ENCODE results near the gene CD274. TPM values are rescaled to one million over a fixed set of nuclear protein-coding genes. Genes with fewer than 3 reads are reported as not detected.

The CD274 gene
- total and polyA plus RNA-seq, 2 of the 8 experiments (the other 6 are each of a cell fraction or from before 2014, with no cell fraction given), result 0.08 to 0.15 TPM

DNA sequence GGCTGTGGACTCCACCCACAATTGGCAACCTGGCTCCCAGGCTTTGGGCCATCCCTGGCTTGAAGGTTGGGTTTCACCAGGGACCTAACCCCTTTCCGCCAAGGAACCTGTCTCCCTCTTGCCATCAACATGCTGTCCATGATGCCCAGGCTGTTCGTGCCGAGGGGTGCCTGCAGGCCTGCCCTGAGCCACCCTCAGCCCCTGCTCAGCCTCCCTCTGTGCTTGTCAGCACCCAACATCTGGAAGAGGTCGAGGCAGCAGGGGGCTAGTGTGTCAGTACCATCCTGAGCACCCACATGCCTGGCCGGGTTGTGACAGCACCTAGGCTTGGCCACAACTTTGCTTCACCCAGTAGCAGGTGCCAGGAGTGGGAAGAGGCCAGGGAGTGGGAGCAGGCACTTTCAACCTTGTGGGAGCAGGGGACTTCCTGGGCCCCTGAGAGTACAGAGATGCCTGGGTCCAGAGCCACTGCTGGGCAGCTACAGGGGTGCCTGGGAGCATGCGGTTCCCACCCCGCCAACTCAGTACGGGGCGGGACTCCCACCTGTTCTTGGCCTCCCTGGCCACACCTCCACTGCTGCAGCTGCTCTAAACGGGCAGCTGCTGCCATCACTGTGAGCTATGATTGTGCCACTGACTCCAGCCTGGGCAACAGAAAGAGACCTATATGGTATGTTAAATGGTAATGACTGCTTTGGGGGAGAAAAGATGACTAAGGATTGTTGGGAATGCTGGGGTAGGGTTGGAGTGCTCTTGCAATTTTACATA is 66.3 kb downstream of the CD274 start (continued):
- TF ChIP-seq, protein P1, sequence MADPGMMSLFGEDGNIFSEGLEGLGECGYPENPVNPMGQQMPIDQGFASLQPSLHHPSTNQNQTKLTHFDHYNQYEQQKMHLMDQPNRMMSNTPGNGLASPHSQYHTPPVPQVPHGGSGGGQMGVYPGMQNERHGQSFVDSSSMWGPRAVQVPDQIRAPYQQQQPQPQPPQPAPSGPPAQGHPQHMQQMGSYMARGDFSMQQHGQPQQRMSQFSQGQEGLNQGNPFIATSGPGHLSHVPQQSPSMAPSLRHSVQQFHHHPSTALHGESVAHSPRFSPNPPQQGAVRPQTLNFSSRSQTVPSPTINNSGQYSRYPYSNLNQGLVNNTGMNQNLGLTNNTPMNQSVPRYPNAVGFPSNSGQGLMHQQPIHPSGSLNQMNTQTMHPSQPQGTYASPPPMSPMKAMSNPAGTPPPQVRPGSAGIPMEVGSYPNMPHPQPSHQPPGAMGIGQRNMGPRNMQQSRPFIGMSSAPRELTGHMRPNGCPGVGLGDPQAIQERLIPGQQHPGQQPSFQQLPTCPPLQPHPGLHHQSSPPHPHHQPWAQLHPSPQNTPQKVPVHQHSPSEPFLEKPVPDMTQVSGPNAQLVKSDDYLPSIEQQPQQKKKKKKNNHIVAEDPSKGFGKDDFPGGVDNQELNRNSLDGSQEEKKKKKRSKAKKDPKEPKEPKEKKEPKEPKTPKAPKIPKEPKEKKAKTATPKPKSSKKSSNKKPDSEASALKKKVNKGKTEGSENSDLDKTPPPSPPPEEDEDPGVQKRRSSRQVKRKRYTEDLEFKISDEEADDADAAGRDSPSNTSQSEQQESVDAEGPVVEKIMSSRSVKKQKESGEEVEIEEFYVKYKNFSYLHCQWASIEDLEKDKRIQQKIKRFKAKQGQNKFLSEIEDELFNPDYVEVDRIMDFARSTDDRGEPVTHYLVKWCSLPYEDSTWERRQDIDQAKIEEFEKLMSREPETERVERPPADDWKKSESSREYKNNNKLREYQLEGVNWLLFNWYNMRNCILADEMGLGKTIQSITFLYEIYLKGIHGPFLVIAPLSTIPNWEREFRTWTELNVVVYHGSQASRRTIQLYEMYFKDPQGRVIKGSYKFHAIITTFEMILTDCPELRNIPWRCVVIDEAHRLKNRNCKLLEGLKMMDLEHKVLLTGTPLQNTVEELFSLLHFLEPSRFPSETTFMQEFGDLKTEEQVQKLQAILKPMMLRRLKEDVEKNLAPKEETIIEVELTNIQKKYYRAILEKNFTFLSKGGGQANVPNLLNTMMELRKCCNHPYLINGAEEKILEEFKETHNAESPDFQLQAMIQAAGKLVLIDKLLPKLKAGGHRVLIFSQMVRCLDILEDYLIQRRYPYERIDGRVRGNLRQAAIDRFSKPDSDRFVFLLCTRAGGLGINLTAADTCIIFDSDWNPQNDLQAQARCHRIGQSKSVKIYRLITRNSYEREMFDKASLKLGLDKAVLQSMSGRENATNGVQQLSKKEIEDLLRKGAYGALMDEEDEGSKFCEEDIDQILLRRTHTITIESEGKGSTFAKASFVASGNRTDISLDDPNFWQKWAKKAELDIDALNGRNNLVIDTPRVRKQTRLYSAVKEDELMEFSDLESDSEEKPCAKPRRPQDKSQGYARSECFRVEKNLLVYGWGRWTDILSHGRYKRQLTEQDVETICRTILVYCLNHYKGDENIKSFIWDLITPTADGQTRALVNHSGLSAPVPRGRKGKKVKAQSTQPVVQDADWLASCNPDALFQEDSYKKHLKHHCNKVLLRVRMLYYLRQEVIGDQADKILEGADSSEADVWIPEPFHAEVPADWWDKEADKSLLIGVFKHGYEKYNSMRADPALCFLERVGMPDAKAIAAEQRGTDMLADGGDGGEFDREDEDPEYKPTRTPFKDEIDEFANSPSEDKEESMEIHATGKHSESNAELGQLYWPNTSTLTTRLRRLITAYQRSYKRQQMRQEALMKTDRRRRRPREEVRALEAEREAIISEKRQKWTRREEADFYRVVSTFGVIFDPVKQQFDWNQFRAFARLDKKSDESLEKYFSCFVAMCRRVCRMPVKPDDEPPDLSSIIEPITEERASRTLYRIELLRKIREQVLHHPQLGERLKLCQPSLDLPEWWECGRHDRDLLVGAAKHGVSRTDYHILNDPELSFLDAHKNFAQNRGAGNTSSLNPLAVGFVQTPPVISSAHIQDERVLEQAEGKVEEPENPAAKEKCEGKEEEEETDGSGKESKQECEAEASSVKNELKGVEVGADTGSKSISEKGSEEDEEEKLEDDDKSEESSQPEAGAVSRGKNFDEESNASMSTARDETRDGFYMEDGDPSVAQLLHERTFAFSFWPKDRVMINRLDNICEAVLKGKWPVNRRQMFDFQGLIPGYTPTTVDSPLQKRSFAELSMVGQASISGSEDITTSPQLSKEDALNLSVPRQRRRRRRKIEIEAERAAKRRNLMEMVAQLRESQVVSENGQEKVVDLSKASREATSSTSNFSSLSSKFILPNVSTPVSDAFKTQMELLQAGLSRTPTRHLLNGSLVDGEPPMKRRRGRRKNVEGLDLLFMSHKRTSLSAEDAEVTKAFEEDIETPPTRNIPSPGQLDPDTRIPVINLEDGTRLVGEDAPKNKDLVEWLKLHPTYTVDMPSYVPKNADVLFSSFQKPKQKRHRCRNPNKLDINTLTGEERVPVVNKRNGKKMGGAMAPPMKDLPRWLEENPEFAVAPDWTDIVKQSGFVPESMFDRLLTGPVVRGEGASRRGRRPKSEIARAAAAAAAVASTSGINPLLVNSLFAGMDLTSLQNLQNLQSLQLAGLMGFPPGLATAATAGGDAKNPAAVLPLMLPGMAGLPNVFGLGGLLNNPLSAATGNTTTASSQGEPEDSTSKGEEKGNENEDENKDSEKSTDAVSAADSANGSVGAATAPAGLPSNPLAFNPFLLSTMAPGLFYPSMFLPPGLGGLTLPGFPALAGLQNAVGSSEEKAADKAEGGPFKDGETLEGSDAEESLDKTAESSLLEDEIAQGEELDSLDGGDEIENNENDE (IDR thresholded peaks at IDR 0.05; ENCODE audit: insufficient replicate concordance, low read length), result no peak
- no peak for TF ChIP-seq RBBP5 (IDR thresholded peaks at IDR 0.05; ENCODE audit: borderline replicate concordance, low read depth, low read length)
- no peak for TF ChIP-seq SAP30 (IDR thresholded peaks at IDR 0.05; ENCODE audit: insufficient read depth, insufficient replicate concordance, low read length)
- TF ChIP-seq RAD21 (IDR thresholded peaks at IDR 0.05 in 1 of 2, conservative IDR thresholded peaks at IDR 0.05 in 1 of 2; ENCODE audit: low read depth in 2 of 2, low read length in 2 of 2), result no peak
- no peak for TF ChIP-seq SRF (IDR thresholded peaks at IDR 0.05; ENCODE audit: low read depth, low read length)
- no peak for TF ChIP-seq TBP (IDR thresholded peaks at IDR 0.05; ENCODE audit: low read depth, low read length)
- no peak for TF ChIP-seq SIX5 (IDR thresholded peaks at IDR 0.05; ENCODE audit: low read depth, low read length)
- no peak for TF ChIP-seq GTF2F1 (IDR thresholded peaks at IDR 0.05; ENCODE audit: borderline replicate concordance, low read depth, low read length)
- no peak for TF ChIP-seq EZH2 (IDR thresholded peaks at IDR 0.05; ENCODE audit: low read depth, low read length, severe bottlenecking)
- TF ChIP-seq CBX5 (IDR thresholded peaks at IDR 0.05; ENCODE audit: low read depth, low read length), result no peak
